ENCODE data around the gene ADH7.
A peak's percentile ranks its signal among the peaks of the same experiment; 100 is the strongest.
"Not testable (repeated sequence)": the region's sequence is repeated elsewhere in the genome, so short reads cannot be mapped to it uniquely, and the experiment has no call there.

Gene ADH7

GRCh38 chr4:99415762-99416161, 19.4 kb downstream of the ADH7 start:
- DNase-seq (ENCODE audit: low read depth in 2 of 2) = not testable (repeated sequence)

DNA sequence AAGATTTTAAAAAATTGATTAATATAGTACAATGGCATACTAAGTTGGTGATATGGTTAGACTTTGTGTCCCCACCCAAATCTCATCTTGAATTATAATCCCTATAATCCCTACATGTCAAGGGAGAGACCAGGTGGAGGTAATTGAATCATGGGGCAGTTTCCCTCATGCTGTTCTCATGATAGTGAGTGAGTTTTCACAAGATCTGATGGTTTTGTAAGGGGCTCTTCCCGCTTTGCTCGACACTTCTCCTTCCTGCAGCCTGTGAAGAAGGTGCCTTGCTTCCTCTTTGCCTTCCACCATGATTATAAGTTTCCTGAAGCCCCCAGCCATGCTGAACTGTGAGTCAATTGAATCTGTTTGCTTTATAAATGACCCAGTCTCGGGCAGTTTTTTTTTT, 20.2 kb downstream of the ADH7 start:
- DNase-seq (ENCODE audit: low read depth in 2 of 2) = not testable (repeated sequence)

DNA sequence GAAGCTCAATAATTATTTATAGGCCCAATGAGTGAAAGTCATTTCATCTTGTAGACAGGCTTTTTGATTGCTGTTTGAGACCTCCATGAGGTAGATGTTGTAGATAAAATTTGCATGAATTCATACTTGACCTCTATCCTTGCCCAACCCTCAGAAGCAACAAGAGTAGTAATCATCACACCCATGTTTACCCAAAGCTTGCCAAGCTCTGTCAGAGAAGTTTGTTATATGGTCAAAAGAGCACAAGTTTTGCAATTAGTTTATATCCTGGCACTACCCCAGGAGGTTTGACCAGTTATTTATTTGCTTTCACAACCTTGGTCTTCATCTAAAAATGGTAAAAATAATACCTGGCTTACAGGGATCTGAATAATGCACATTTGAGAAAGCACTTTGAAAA, 20.7 kb downstream of the ADH7 start:
- no peak for DNase-seq (ENCODE audit: low read depth in 2 of 2)

- no peak for DNase-seq (ENCODE audit: low read depth in 2 of 2)
Measured at GRCh38 chr4:99413140-99413539, 22.0 kb downstream of the ADH7 start.

- DNase-seq (ENCODE audit: low read depth in 2 of 2) = no peak
Measured at GRCh38 chr4:99411041-99411440, 24.1 kb downstream of the ADH7 start.

- no peak for DNase-seq (ENCODE audit: low read depth in 2 of 2)
Measured at GRCh38 chr4:99410075-99410474, 25.1 kb downstream of the ADH7 start.

GRCh38 chr4:99408346-99408745, 26.8 kb downstream of the ADH7 start:
- DNase-seq (ENCODE audit: low read depth in 2 of 2) = no peak

GRCh38 chr4:99405433-99406115, 29.6 kb downstream of the ADH7 start:
- peak; percentile 33 to 49 for DNase-seq (ENCODE audit: low read depth in 2 of 2)

GRCh38 chr4:99404595-99405287, 30.4 kb downstream of the ADH7 start:
- no peak for DNase-seq (ENCODE audit: low read depth in 2 of 2)

DNA sequence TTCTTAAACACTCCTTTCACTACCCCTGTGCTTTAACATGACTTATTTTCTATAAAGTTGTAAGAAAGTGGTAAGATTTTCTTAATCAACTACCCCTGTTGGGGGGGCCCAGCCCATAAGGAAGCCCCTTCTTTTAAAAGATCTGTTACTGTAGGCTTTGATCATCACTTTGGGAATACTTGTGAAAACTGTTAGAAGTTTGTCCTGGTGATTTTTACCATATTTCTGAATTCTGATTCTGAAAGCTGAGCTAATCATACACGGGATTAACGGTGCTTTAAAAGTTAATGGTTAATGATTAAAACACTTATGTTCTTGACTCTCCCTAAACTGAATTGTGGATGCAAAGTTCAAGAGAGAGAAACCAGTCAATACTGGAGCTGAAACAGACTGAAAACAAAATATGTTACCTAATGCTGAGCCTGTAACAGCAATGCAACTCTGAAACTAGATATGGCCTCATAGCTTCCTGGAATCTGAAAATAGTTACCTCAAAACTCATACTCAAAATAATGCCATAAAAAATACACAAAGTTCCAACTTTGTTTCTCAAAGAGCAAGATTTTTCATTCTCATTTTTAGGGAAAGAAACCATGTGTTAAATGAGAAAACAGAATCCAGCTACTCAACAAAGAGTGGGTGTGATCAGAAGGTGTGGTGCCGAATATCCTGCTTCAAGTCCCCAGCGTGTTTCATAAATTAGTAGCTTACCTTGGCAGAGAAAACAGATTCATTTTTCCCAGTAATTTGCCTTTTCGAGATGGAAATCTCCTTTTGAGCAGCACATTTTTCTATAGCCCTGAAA, 31.6 kb downstream of the ADH7 start:
- no peak for DNase-seq (ENCODE audit: low read depth in 2 of 2)

GRCh38 chr4:99402765-99403164, 32.4 kb downstream of the ADH7 start:
- no peak for DNase-seq (ENCODE audit: low read depth in 2 of 2)

GRCh38 chr4:99400831-99401230, 34.3 kb downstream of the ADH7 start:
- DNase-seq (ENCODE audit: low read depth in 2 of 2) = no peak

DNA sequence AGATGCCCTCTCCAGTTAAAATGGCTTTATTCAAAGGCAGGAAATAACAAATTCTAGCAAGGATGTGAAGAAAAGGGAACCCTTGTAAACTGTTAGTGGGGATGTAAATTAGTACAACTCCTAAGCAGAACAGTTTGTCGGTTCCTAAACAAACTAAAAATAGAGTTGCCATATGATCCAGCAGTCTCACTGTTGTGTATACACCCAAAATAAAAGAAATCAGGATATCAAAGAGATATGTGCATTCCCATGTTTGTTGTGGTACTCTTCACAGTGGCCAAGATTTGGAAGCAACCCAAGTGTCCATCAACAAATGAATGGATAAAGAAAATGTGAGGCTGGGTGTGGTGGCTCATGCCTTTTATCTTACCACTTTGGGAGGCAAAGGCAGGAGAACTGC, 36.1 kb downstream of the ADH7 start:
- no peak for DNase-seq (ENCODE audit: low read depth in 2 of 2)

- DNase-seq (ENCODE audit: low read depth in 2 of 2) = no peak
Measured at GRCh38 chr4:99395595-99396364, 39.4 kb downstream of the ADH7 start.

DNA sequence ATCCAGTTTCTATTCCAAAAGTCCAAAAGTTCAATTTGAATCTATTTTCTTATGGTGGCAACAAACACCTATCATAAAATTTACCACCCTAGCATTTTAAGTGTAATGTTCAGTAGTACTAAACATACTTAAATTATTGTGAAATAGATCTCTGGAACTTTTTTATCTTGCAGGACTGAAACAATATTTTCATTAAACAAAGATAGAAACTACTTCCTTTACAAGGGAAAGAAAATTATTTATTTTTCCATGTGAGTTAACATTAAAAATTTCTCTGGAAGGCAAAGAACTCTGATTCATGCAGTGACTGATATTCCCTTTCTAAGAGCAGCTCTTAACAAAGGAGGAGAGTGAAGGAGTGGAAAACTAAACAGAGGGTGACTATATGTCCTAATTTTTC, 40.2 kb downstream of the ADH7 start:
- DNase-seq (ENCODE audit: low read depth in 2 of 2) = no peak

GRCh38 chr4:99390055-99390454, 45.1 kb downstream of the ADH7 start:
- no peak for DNase-seq (ENCODE audit: low read depth in 2 of 2)

DNA sequence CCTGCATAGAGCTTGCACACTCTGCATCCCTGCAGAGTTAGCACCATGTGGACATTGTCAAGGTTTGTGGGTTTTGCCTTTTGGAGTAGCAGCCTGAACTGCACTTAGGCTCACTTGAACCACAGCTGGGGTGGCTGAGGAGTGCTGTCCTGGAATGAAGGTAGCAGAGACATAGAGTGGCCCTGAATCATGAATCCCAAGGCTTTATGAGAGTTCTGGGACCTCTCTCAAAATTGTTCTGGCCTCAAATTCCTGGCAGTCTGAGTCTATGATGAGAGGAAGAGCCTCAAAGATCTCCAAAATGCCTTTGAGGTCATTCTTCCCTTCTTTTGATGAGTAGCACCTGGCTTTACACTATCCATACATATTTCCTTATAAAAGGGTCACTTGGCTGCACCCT, 45.5 kb downstream of the ADH7 start:
- no peak for DNase-seq (ENCODE audit: low read depth in 2 of 2)

DNA sequence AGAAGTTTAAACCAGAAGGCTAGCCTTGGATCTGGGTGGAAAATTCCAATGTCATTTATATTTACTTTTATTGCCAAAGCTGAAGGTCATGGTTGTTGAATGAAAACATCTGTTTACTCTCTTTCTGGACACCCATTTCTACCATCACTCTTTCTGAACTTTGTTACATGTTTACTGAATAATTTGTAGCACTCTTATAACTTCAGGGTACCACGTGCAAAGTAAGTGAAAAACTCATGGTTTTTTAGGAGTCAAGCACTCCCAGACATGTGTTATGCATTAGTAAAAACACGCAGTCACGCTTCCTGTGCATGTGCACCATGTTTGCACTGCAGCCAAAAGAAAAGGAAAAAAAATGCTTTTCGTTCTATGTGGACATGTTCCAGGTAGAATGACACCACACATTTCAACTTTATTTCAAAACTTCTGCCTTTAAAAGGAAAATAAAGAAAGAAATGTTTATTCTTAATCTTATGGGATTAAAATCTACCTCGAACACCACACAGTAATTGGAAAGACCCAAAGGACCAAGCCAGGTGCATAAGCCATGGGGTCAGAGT, 51.2 kb downstream of the ADH7 start:
- DNase-seq (ENCODE audit: low read depth in 2 of 2) = no peak

DNA sequence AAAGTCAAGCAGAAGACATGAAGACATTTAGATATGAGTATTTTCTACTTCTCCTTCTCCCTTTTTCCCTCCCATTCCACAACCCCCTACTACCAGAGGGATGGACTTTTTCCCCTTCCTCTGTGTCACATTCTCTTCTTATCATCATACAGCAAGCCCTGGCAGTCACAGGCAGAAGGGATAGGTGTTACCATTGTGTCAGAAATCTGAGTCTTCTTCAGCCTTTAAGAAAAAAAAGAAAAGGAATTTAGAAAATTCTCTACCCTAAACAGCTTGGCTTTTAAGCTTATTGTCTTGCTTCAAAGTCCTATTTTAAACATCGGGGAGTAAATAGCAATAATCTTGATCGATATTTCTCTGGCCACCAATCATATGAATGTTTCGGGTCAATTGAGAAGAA, 51.7 kb downstream of the ADH7 start:
- no peak for DNase-seq (ENCODE audit: low read depth in 2 of 2)

DNA sequence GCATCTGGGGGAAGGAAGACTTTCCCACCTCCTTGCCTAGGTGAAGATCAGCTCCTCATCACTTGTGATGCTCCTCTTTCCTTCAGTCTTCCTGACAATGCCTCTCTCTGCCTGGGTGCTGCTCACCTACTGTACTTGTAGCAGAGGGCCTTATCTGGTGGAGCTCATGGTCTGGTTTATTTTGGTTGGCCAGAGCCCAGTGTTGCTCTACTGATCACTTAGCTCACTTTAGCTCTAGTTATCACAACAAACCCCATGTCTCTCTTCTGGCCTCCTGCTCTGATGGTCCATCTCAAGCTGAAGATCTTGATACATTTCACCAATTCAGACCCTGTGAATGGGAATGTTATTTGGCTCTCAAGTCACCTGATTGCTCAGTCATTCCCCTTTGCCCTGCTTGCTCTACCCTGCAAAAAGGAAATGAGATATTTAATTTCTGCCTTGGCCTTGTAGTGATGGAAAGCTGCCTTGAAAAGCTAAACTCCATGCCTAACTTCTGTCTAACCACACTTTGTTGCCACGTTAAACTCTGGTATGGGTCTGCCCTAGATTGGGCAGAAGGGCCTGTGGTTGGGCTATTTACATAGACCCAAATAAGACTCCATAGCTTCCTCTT, 52.3 kb downstream of the ADH7 start:
- no peak for DNase-seq (ENCODE audit: low read depth in 2 of 2)

- no peak for DNase-seq (ENCODE audit: low read depth in 2 of 2)
Measured at GRCh38 chr4:99381588-99382175, 53.5 kb downstream of the ADH7 start.
